HG02938 (cell line): ENCODE data around the gene SF1.
"Not testable (repeated sequence)": the region's sequence is repeated elsewhere in the genome, so short reads cannot be mapped to it uniquely, and the experiment has no call there.

Experiments used
- ATAC-seq: cut with Tn5 transposase; IDR thresholded peaks from one replicate; pipeline ENCODE4 v1.9.1; 2021; ENCODE audit warnings: mild to moderate bottlenecking, moderate library complexity; ENCODE audit not compliant: unreplicated experiment

SF1 gene, protein sequence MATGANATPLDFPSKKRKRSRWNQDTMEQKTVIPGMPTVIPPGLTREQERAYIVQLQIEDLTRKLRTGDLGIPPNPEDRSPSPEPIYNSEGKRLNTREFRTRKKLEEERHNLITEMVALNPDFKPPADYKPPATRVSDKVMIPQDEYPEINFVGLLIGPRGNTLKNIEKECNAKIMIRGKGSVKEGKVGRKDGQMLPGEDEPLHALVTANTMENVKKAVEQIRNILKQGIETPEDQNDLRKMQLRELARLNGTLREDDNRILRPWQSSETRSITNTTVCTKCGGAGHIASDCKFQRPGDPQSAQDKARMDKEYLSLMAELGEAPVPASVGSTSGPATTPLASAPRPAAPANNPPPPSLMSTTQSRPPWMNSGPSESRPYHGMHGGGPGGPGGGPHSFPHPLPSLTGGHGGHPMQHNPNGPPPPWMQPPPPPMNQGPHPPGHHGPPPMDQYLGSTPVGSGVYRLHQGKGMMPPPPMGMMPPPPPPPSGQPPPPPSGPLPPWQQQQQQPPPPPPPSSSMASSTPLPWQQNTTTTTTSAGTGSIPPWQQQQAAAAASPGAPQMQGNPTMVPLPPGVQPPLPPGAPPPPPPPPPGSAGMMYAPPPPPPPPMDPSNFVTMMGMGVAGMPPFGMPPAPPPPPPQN

DNA sequence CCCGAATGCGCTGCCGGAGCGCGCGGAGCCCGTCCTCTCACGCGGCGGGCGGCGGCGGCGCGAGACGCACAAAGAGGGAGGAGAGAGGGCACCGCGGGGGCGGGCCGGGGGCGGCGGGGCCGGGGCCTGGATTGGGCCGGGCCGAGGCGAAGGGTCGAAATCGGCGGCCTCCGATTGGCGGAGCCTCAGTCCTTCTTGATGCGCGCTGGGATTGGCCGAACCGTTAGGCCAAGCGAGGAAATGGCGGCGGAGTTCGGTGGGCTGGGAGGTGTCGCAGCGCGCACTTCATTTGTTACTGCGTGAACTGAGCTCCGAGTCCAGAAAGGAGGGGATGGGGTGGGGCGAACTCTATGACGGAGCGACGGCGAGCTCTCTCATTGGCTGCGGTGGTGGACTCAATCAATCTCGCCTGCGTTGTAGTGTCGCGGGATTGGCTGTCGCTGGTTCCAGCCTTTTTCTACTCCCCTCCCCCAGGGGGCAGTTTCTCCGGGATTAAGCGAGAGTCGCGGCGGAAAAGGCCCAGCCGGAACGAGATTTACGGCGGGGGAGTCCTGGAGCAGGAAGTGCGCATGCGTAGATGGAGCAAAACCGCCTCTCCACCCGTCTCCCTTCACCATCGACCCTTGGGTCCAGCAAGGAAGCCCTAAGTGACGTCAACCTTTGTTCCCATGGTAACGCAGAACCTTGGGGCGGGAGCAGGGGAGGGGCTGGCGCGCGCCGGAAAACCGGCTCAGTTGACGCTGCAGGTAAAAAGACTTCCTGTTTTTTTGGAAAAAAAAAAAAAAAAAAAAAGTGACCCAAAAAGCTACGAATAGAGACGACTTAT is at the start of gene SF1:
SF1 (minus strand) TSS at position 70 of the 826 bp plus-strand sequence. CDS start 150 bp downstream, outside the sequence.
- ATAC-seq, result peak; percentile 82

GRCh38 chr11:64827451-64827839 is 49.1 kb upstream of the SF1 start:
- ATAC-seq, result no peak

DNA sequence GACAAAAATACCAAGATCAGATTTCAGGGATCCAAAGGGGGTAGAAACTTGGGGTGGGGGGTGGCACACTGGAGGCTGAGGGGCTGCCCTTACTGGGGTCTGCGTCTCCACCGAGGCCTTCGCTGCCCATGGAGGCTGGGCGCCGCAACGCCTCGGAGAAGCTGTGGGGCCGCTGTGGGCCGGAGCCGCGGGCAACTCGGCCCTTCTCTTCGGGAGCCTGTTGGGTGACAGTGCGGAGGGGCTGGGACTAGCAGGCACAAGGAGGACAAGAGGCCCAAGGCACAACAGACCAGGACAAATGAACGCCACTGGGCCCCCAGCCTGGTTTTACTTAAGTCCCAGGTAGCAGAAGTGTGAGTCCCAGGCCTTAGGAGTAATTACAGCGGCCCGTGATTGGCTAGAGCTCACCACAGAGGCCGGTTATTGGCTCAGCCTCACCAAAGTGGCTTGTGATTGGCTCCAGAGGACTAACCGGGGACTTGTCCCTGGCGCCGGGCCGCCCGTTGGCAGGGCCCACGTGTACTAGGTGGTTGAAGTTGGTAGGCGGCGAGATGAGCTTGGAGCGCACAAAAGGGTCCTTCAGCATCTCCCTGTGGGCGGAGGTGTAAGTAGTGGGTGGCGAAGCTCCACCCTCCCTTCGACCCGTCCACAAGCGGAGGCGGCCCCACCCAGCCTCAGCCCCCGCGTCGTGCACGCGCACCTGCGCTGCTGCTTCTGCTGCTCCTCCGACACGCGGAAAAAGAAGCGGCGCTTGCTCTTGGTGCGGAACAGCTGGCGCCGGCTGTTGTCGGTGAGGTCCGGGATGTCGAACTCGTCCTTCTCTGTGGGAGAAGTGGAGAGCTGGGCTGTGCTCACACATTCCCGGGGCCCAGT is 48.5 kb upstream of the SF1 start:
- no peak for ATAC-seq

- no peak for ATAC-seq
Observed at GRCh38 chr11:64826062-64826461, 47.7 kb upstream of the SF1 start.

GRCh38 chr11:64823568-64824119 is 45.3 kb upstream of the SF1 start:
- no peak for ATAC-seq

DNA sequence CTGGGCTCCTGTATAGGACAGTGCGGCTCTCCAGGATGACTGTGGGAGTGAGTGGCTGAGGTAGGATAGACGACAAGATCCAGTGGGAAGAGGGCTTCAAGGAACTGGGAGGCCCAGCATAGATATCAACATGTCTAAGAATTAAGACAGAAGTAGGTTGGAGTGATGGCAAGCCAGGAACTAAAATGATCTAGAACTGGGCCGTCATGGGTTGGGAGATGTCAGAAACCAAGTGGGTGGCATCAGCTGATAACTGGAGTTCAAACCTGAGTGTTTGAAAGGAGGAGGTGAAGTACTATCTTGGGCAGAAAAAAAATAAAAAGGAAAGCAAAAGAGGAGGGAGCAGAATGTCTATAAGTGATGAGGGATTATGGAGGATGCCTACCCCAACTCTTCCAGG is 39.1 kb upstream of the SF1 start:
- no peak for ATAC-seq

- ATAC-seq, result not testable (repeated sequence)
Observed at GRCh38 chr11:64815433-64815832, 37.1 kb upstream of the SF1 start.

- peak; percentile 53 for ATAC-seq
Observed at GRCh38 chr11:64814712-64815187, 36.4 kb upstream of the SF1 start.

DNA sequence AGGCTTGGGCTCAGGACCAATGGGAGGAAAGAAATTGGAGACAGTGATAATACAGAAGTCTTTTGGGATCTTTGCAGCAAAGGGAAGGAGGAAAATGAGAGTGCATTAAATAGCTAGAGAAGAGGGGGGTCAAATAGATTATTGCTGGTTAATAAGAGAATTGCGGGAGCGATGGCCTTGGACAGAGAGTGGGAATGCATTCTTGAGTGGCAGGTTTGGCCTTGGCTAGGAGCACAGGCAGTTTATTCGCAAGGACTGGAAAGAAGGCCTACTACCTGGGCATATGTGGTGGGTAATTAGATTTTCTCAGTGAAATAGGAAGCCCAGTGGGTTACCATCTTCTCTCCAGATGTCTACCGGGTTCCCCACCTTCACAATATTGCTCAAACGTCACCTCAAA is 35.5 kb upstream of the SF1 start:
- no peak for ATAC-seq

GRCh38 chr11:64810891-64811272 is 32.5 kb upstream of the SF1 start:
- ATAC-seq, result peak; percentile 9

DNA sequence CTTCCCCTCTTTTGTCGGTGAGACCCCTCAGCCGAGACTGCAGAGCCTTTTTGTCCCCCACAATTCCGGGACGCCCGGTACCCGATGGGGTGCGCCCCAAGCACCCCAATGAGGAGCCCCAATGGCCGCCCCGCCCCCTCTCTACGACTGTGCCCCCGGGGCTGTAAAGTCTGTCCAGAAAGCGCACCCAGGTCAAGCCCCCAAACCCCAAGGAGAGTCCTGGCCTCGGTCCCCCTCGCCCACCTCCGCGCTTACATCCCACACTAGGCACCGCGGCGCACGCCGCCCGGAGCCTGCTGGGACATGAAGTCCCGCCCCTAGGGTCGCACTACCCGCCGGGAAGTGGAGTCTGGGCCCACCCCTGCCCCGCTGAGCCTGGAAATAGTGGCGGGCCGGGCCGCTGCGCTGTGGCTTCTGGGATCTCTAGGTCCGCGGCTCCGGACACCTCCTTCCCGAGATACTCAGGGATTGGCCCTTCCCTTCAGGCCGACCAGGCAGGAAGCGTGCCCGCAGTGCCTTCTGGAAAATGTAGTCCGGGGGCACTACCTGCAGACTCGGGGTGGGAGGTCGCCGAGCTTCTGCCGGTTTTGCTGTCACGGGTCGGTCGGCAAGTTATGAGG is 32.0 kb upstream of the SF1 start, which contains the start of gene MEN1:
MEN1 (minus strand) TSS at position 281 of the 620 bp plus-strand sequence. CDS start 442 bp downstream, outside the sequence.
- peak; percentile 45 for ATAC-seq

DNA sequence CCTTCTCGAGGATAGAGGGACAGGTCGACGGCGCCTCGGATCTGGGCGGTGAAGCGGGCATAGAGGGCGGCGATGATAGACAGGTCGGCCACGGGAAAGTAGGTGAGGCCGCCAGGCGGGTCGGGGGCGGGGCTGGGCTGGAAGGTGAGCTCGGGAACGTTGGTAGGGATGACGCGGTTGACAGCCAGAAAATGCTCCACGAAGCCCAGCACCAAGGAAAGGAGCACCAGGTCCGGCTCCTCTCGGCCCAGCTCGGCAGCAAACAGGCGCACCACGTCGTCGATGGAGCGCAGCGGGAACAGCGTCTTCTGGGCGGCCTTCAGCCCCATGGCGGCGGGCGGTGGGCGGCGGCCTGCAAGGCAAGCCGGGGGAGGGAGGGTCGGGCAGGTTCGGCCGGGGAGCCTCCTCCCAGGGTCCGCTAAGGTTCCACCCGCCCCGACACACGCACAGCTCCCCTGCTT is 31.5 kb upstream of the SF1 start:
- no peak for ATAC-seq

DNA sequence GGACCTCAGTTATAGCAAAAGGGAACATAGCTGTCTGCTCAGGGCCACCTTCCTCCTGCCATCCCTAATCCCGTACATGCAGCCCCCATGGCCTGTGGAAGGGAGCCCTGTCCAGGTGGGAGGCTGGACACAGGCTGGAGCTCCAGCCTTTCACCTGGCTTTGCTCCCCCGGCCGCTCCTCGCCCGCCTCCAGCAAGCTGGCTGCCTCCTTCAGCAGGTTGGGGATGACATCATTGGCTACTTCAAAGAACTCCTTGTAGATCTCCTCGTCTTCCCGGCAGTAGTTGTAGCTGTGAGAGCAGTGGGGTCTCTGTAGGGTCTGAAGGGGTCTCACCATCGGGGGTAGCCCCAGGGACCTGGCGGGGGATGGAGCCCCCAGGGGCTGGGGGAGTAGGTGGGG is 27.1 kb upstream of the SF1 start:
- ATAC-seq, result no peak

DNA sequence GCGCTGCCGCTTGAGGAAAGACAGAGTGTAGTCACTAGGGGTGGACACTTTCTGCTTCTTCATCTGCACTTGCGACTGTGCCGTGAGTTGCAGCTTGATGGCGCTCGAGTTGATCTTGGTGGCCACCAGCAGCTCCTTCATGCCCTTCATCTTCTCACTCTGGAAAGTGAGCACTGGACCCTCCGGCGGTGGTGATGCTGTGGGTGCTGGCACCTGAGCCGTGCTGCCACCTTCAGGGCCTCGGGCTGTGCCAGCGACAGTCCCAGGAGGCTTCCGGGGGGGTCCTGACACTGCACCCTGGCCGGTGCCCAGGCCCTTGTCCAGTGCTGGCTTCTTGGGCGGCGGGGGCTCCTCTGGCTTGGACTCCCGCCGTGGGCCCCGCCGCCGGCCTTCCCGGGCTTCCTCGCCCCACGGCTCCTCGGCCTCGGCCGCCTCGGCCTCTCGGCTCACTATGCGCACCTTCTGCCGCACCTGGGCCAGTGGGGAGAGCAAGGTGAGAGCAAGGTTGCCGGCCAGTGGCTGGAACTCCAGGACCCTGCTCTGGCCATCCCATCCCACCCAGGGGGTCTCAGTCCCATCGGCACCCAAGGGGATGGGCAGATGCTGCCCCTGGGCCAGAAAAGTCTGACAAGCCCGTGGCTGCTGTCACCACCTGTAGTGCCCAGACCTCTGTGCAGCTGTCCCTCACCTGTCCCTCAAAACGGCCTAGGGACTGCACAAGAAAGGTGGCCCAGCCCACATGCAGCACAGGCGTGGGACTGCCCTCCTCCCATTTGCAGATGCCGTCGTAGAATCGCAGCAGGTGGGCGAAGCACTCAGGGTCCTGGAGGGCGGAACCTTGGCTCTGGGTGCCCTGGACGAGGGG is 26.2 kb upstream of the SF1 start:
- no peak for ATAC-seq

DNA sequence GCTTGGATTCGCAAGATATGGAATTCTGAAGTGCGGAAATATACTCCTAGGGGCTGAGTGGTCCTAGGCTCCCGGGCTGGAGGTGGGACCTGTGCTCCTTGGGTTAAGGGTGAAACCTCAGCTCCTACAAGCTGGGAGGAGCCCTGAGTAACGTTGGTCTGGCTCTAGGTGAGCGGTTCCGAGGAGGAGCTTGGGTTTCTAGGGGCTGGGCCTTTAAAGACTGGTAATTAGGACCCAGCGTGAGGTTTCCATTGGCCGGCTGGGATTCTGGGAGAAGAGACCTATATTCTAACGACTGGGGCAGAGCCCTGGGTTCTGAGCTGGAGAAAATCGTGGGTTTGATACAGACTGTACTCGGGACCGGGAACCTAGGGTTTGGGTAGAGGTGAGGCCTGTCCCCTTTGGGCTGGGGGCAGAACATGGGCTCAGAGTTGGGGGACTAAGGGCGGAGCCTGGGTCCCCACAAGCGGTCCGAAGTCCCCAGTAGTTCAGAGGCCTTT is 25.6 kb upstream of the SF1 start:
- no peak for ATAC-seq

- ATAC-seq, result peak; percentile 43
Observed at GRCh38 chr11:64803158-64803845, 25.0 kb upstream of the SF1 start, which contains the start of gene MAP4K2. MAP4K2 (minus strand) TSS chr11:64803214; CDS start chr11:64803149, 65 bp downstream.

GRCh38 chr11:64802370-64803157 is 24.2 kb upstream of the SF1 start:
- ATAC-seq, result peak; percentile 21
